Stimulated activated CD8-positive, alpha-beta memory T cell treated with anti-CD3 and anti-CD28 coated beads, Interleukin-4, amount 100 ng/mL, for 24 hours (primary cell): ENCODE data around the gene TSHZ1.
"Not testable (repeated sequence)": the region's sequence is repeated elsewhere in the genome, so short reads cannot be mapped to it uniquely, and the experiment has no call there.

ENCODE experiments used
- DNase-seq: peaks from one replicate; pipeline ENCODE4 v3.0.0-alpha.2; 2020; ENCODE audit warnings: low read depth

Gene TSHZ1

GRCh38 chr18:75179819-75180600 lies 30.6 kb upstream of the TSHZ1 start:
- DNase-seq: no peak

GRCh38 chr18:75183524-75183923 lies 27.1 kb upstream of the TSHZ1 start:
- DNase-seq: no peak

GRCh38 chr18:75183973-75184493 lies 26.6 kb upstream of the TSHZ1 start:
- DNase-seq: no peak

GRCh38 chr18:75185460-75185859 lies 25.1 kb upstream of the TSHZ1 start:
- DNase-seq: no peak

- not testable (repeated sequence) for DNase-seq
Observed at GRCh38 chr18:75187702-75188101, 22.9 kb upstream of the TSHZ1 start.

- DNase-seq: no peak
Observed at GRCh38 chr18:75189696-75190095, 20.9 kb upstream of the TSHZ1 start.

- DNase-seq: no peak
Observed at GRCh38 chr18:75192899-75193298, 17.7 kb upstream of the TSHZ1 start.

GRCh38 chr18:75198036-75198435 lies 12.6 kb upstream of the TSHZ1 start:
- DNase-seq: no peak

GRCh38 chr18:75199327-75199726 lies 11.3 kb upstream of the TSHZ1 start:
- DNase-seq: no peak

GRCh38 chr18:75200071-75200470 lies 10.5 kb upstream of the TSHZ1 start:
- no peak for DNase-seq

GRCh38 chr18:75200605-75201280 lies 9.9 kb upstream of the TSHZ1 start:
- DNase-seq: no peak

- DNase-seq: no peak
Observed at GRCh38 chr18:75201282-75202270, 9.0 kb upstream of the TSHZ1 start.

- no peak for DNase-seq
Observed at GRCh38 chr18:75202696-75203365, 7.8 kb upstream of the TSHZ1 start.

- no peak for DNase-seq
Observed at GRCh38 chr18:75203416-75204268, 7.0 kb upstream of the TSHZ1 start.

GRCh38 chr18:75204269-75204731 lies 6.3 kb upstream of the TSHZ1 start:
- no peak for DNase-seq

- DNase-seq: no peak
Observed at GRCh38 chr18:75204732-75205513, 5.7 kb upstream of the TSHZ1 start.

- DNase-seq: no peak
Observed at GRCh38 chr18:75205514-75206132, 5.0 kb upstream of the TSHZ1 start.

GRCh38 chr18:75206452-75207309 lies 3.9 kb upstream of the TSHZ1 start:
- no peak for DNase-seq
